Peyer's patch (tissue), 4 donors: ENCODE data around the gene ASCC1. TPM values are rescaled to one million over a fixed set of nuclear protein-coding genes. Genes with fewer than 3 reads are reported as not detected.

Experiments used
- DNase-seq, 3 donors: peaks; one replicate each; pipeline ENCODE4 v3.0.0-alpha.2; 2017 to 2019
- H3K27ac ChIP-seq, 4 donors: fragments of 200-600 bp; sonication (generic); one replicate each; pipeline ENCODE4 v1.5.1; 2016 to 2019
- H3K27me3 ChIP-seq, 2 donors: fragments of 200-600 bp; sonication (generic); one replicate each; pipeline ENCODE4 v1.5.1; 2019
- H3K36me3 ChIP-seq, 3 donors: fragments of 200-600 bp; sonication (generic); one replicate each; pipeline ENCODE4 v1.5.1; 2016 to 2019
- H3K4me1 ChIP-seq, 4 donors: fragments of 200-600 bp; sonication (generic); one replicate each; pipeline ENCODE4 v1.5.1; 2016 to 2019
- H3K4me3 ChIP-seq, 4 donors: fragments of 200-600 bp; sonication (generic); 1 replicate in 3 of 4; 2 replicates in 1 of 4; pipeline ENCODE4 v1.5.1; 2016 to 2019; ENCODE audit warnings: mild to moderate bottlenecking in 1 of 4
- H3K9me3 ChIP-seq, 4 donors: fragments of 200-600 bp; sonication (generic); one replicate each; pipeline ENCODE4 v1.5.1; 2016 to 2019; ENCODE audit warnings: mild to moderate bottlenecking in 1 of 4
- CTCF ChIP-seq, 6 experiments: fragments of 450-650 bp in 4 of 6; fragments of 200-600 bp in 2 of 6; sonication (generic) in 1 of 6; IDR thresholded peaks; one replicate each; pipeline ENCODE4 v1.5.1; 2017 to 2019; ENCODE audit warnings: antibody characterized with exemption in 6 of 6, mild to moderate bottlenecking in 3 of 6, moderate library complexity in 1 of 6
- POLR2A ChIP-seq, 2 donors: fragments of 450-650 bp; IDR thresholded peaks; one replicate each; pipeline ENCODE4 v1.5.1; 2017; ENCODE audit warnings: antibody characterized with exemption in 2 of 2, mild to moderate bottlenecking in 2 of 2, moderate library complexity in 2 of 2
- total RNA-seq, 4 donors: library from RNA; depleted of rRNA; stranded (reverse); fragments of >200 nt; gene quantifications; one replicate each; pipeline ENCODE4 v1.1.0, GENCODE V29; 2016

The ASCC1 gene
- total RNA-seq, 4 donors from 2014 or later = 9.7 to 48.7 (median 21.5) TPM

DNA sequence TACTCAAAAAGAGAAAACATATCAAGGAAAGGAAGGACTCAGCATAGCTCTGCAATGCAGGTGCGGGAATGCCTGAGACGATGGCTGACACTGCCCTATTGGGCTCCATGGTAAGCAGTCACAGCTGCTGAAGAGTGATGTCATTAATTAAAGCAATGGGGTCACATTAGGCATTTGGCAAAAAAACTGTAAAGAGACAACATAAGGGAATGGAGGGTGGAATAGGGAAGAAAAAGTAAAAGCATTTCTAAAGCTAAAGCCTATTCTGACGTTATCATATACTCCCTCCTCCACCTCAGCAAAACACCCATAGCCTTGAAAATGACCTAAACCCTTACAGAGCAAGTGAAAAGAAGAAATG is 89.2 kb downstream of the ASCC1 start:
- Histone ChIP-seq H3K4me1 (no peaks in the 10 kb centered on the region), H3K9me3 (no peaks in the 10 kb centered on the region), H3K27me3 (no peaks in the 10 kb centered on the region), H3K4me3 (no peak overlapping the region), H3K27ac (no peak overlapping the region), H3K36me3 (peaks cover 0 to 10% (median 0%) of the 10 kb centered on the region in 3 donors)
- no peak for DNase-seq
- TF ChIP-seq CTCF (IDR thresholded peaks at IDR 0.05) = no peak

DNA sequence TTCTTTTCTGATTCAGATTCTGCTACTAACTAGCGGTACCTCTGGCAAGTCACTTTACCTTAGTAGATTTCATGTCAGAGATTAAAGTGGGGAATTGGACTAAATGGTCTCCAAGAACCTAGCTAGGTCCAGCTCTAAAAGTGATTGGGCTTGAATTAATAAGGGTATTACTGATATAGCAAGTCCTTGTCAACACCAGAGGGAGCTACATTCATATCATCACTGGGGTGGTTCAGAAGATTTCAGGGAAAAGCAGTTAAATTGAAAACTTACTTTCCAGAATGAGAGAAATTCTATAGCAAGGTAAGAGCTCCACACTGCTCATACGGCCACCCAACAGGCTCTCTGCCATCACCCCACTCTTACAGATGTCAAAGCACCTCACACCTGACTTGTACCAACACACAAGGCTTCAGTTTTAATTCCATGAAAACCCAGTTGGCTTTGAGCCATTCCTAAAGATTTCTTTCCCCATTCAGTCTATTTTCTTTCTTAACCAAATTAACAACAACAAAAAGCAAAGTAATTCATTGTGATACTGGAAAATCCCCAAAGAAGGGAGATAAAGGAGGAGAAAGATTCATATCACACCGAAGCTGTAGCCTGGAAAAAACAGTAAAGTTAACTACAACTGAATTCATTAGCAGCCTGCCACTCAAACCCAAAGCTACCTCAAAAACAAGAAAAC is 89.7 kb downstream of the ASCC1 start:
- TF ChIP-seq POLR2A (IDR thresholded peaks at IDR 0.05) (no peak), CTCF (IDR thresholded peaks at IDR 0.05) (peak in 4 of 6 experiments; percentile 46 to 55 (median 49))
- DNase-seq = no peak
- no peaks in the 10 kb centered on the region for H3K9me3 ChIP-seq

GRCh38 chr10:72124989-72125388 is 91.1 kb downstream of the ASCC1 start:
- Histone ChIP-seq H3K9me3 (no peaks in the 10 kb centered on the region), H3K36me3 (peaks cover 0 to 7% (median 0%) of the 10 kb centered on the region in 3 donors), H3K27ac (no peak overlapping the region), H3K4me1 (no peaks in the 10 kb centered on the region), H3K27me3 (no peaks in the 10 kb centered on the region), H3K4me3 (no peak overlapping the region)
- DNase-seq = no peak
- TF ChIP-seq CTCF (IDR thresholded peaks at IDR 0.05) (no peak), POLR2A (IDR thresholded peaks at IDR 0.05) (no peak)

More for the DNA sequence above, 89.7 kb downstream of the ASCC1 start:
- Histone ChIP-seq H3K36me3 (peaks cover 0 to 10% (median 0%) of the 10 kb centered on the region in 3 donors), H3K4me3 (no peak overlapping the region), H3K27me3 (no peaks in the 10 kb centered on the region), H3K4me1 (no peaks in the 10 kb centered on the region), H3K27ac (no peak overlapping the region)

DNA sequence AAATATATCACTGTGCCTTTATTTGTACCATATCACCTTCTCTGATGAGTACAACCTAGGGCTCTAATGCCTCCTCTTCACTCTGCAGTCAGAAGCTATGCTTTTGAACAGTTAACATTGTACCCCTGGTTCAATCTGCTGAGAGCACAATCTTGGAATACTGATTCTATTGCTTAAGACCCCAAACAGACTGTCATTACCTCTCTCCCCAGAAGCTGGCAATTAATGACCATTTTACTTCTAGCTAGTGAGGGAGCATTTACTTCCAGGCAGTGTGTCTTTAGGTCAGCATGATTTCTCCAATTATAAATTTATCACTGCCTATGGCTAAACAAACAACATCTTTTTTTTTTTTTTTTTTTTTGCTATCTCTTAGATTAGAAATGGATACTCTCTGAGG is 91.7 kb downstream of the ASCC1 start:
- Histone ChIP-seq H3K27me3 (no peaks in the 10 kb centered on the region), H3K27ac (no peak overlapping the region), H3K36me3 (peaks cover 0 to 7% (median 0%) of the 10 kb centered on the region in 3 donors), H3K4me3 (no peak overlapping the region), H3K9me3 (no peaks in the 10 kb centered on the region), H3K4me1 (no peaks in the 10 kb centered on the region)
- DNase-seq = no peak
- no peak for TF ChIP-seq POLR2A (IDR thresholded peaks at IDR 0.05)
- TF ChIP-seq CTCF (IDR thresholded peaks at IDR 0.05) = no peak

DNA sequence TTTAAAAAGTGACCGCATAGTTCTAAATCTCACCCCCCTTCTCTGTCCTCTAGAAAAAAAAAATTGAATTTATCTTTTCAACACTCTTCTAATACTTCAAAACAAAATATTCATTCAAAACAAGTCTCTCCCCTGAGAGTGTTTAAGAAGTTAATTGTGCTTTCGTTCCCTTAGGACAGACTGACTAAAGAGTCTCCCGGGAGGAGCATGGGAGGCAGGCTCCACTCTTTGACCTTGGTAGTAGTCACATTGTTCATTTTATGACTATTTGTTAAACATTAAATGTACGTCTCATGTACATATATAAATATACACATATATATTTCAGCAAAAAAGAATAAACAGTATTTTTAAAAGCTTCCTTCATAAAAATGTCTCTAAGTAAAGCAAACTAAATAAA is 92.5 kb downstream of the ASCC1 start:
- H3K36me3 ChIP-seq = peaks cover 0 to 7% (median 0%) of the 10 kb centered on the region in 3 donors
- no peaks in the 10 kb centered on the region for H3K4me1 ChIP-seq
- H3K9me3 ChIP-seq = no peaks in the 10 kb centered on the region
- H3K27ac ChIP-seq = no peak overlapping the region
- H3K27me3 ChIP-seq = no peaks in the 10 kb centered on the region
- H3K4me3 ChIP-seq = no peak overlapping the region
- peak in 1 of 3 donors; percentile 59 for DNase-seq
- TF ChIP-seq CTCF (IDR thresholded peaks at IDR 0.05) (no peak), POLR2A (IDR thresholded peaks at IDR 0.05) (no peak)
